ENCODE measurements around the gene GPC6.

GPC6 gene

DNA sequence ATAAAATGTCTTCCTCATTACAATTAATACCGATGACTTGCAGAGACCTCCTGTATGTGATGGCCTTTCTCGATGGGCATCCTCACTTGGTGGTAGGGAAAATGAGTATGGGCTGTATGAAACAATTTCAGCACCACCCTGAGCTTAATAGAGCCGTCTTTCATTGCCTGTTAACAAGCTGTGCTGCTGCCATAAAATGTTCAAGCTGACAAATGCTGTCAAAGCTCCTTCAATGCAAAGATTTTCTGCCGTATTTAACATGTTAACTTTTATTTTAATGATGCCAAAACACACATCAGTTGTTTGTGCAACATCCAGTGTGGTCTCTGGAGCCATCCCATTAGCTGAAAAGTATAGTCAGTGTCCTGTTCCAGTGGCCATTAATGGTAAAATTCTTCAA lies 110.1 kb downstream of the GPC6 start:
- DNase-seq (ENCODE audit: insufficient read length): no peak
- TF ChIP-seq POLR2AphosphoS5 (IDR thresholded peaks at IDR 0.05; ENCODE audit: low read depth, low read length) (no peak), POLR2A (IDR thresholded peaks at IDR 0.05; ENCODE audit: low read depth, low read length) (no peak), TAF1 (IDR thresholded peaks at IDR 0.05; ENCODE audit: borderline replicate concordance, low read depth, low read length) (no peak)
- no peak for FAIRE-seq

DNA sequence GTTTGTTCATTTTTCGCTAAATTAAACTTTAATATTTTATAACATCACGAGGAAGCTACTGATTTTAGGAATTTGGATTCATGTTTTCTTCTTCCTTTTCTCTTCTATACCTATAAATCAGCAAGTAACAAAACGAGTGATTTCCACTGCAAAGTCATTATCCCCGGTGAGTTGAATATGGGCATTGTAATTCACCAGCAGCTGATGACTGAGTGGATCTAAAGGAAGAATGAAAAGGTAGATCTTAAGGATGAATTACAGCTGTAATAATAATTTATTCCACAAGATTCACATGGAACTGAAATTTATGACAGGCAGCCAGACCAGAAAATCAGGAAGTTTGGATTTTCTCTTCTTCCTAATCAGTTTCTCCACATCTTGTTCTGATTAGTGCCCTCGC lies 111.4 kb downstream of the GPC6 start:
- FAIRE-seq: no peak
- TF ChIP-seq TAF1 (IDR thresholded peaks at IDR 0.05; ENCODE audit: borderline replicate concordance, low read depth, low read length) (no peak), POLR2A (IDR thresholded peaks at IDR 0.05; ENCODE audit: low read depth, low read length) (no peak), POLR2AphosphoS5 (IDR thresholded peaks at IDR 0.05; ENCODE audit: low read depth, low read length) (no peak)

DNA sequence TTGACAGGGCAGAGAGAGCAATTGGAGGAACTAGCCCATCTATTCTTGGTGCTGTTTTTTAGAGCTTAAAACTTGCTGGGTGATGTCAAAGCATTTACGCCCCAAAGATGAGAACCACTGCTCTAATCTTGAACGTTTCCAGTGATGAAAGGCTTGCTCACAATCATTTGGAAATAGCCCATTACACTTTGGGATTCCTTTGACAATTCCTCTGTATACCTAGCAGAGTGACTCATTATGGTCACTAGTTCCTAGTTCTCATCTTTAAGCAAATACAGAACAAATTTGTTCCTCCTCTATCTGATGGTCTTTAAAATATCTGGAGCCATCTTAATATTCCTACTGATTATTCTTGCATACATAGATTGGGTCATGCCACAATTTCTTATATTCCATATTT lies 112.3 kb downstream of the GPC6 start:
- no peak for TF ChIP-seq POLR2AphosphoS5 (IDR thresholded peaks at IDR 0.05; ENCODE audit: low read depth, low read length)
- no peak for TF ChIP-seq TAF1 (IDR thresholded peaks at IDR 0.05; ENCODE audit: borderline replicate concordance, low read depth, low read length)
- no peak for TF ChIP-seq POLR2A (IDR thresholded peaks at IDR 0.05; ENCODE audit: low read depth, low read length)
- DNase-seq (ENCODE audit: insufficient read length): no peak
- FAIRE-seq: no peak

More for the DNA sequence above, 111.4 kb downstream of the GPC6 start:
- no peak for DNase-seq (ENCODE audit: insufficient read length)

DNA sequence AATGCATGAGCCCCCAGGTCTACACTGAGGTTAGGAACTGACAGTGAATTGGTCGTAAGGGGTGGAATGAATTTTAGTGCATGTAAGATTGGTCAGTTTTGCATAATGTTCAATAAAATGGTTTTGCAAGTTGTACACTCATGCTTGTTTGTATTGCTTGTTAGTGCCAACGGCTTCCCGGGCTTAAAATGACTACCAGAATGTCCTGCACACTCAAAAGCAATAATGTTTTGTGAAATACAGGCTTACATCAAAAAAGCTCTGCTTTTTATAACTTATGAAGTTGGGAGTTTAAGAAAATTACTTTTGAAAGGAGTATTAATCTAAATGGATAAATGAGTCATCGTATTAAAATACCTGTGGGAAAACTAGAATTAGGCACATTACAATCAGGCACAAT lies 112.9 kb downstream of the GPC6 start:
- DNase-seq (ENCODE audit: insufficient read length) (no peak), FAIRE-seq (no peak)

DNA sequence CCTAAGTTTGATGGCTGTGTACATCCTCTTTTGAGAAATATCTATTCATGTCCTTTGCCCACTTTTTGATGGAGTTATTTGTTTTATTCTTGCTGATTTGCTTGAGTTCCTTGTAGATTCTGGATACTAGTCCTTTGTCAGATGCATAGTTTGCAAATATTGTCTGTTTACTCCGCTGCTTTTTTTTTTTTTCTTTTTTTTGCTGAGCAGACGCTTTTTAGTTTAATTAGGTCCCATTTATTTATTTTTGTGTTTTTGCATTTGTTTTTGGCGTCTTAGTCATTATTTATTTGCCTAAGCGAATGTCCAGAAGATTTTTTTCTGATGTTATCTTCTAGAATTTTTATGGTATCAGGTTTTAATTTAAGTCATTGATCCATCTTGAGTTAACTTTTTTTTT lies 114.9 kb downstream of the GPC6 start:
- FAIRE-seq (no peak), DNase-seq (ENCODE audit: insufficient read length) (no peak)
- no peak for TF ChIP-seq POLR2AphosphoS5 (IDR thresholded peaks at IDR 0.05; ENCODE audit: low read depth, low read length)
- no peak for TF ChIP-seq POLR2A (IDR thresholded peaks at IDR 0.05; ENCODE audit: low read depth, low read length)
- TF ChIP-seq TAF1 (IDR thresholded peaks at IDR 0.05; ENCODE audit: borderline replicate concordance, low read depth, low read length): no peak

More for the DNA sequence above, 112.9 kb downstream of the GPC6 start:
- TF ChIP-seq POLR2A (IDR thresholded peaks at IDR 0.05; ENCODE audit: low read depth, low read length): no peak
- no peak for TF ChIP-seq POLR2AphosphoS5 (IDR thresholded peaks at IDR 0.05; ENCODE audit: low read depth, low read length)
- TF ChIP-seq TAF1 (IDR thresholded peaks at IDR 0.05; ENCODE audit: borderline replicate concordance, low read depth, low read length): no peak

DNA sequence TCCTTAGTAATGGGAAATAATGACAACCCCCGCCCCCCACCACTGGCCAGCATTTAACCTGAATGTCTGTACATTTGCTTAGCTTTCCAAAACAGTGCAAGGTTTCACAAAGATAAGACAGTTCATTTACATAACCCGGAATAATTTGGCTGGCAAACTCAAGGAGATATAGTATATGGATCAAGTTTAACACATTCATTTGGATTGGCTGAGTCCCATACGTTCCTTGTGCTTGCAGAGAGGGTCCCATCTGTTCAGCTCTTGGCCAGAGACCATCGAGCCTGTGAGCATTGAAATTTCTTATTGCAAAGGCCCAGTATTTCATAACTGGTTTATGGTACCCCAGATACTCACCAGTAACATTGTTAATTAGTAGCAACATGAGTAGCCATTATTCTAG lies 116.5 kb downstream of the GPC6 start:
- TF ChIP-seq POLR2A (IDR thresholded peaks at IDR 0.05; ENCODE audit: low read depth, low read length): no peak
- TF ChIP-seq TAF1 (IDR thresholded peaks at IDR 0.05; ENCODE audit: borderline replicate concordance, low read depth, low read length): no peak
- TF ChIP-seq POLR2AphosphoS5 (IDR thresholded peaks at IDR 0.05; ENCODE audit: low read depth, low read length): no peak
- no peak for FAIRE-seq
- no peak for DNase-seq (ENCODE audit: insufficient read length)

DNA sequence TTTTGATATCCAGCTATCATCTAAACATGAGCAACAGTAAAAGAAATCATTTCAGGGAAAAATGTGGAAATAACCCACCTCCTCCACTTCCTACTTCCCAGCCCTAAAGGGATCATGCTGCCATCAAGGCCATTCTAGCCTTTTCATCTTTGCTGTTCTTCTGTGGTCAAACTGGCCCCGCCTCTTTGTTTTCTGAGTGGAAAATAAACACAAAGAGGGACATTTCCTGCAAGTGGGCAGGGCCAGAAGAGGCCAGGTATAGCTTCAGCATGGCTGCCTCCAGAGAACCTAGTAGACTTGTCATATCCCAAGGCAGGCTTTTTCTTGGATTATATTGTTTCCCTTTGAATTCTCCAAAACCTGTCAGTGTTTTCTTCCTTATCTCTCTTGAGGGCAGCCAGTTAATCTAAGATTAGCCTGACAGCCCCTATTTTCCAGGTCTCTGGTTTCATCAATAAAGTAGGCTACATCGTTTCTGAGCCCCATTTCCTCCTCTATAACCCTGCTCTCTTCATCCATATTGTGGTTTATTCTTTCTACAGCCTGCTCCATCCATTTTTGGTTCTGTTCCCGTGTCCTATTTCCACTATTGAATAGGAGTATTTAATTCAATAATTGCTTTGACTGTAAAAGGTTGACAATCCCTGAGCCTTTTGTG lies 117.6 kb downstream of the GPC6 start:
- DNase-seq (ENCODE audit: insufficient read length): no peak
- FAIRE-seq: no peak
- TF ChIP-seq POLR2A (IDR thresholded peaks at IDR 0.05; ENCODE audit: low read depth, low read length) (no peak), TAF1 (IDR thresholded peaks at IDR 0.05; ENCODE audit: borderline replicate concordance, low read depth, low read length) (no peak)

DNA sequence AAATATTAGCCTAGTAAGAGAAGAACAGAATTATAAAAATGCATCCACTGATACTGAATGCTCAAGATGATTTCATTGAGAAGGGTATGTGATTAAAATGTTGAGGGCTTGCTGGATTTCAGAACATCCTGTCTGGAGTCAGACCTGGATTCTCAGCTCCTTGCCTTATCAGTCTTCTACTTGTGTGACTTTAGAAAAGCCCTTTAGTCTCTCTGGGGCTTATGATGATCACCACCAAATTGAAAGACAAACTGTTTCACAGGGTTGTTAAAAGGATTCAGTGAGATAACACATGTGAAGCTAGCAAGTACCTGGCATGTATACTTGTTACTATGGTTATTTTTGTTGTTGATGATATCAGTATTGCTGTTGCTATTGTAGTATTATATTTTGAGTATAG lies 118.4 kb downstream of the GPC6 start:
- TF ChIP-seq POLR2A (IDR thresholded peaks at IDR 0.05; ENCODE audit: low read depth, low read length): no peak
- no peak for TF ChIP-seq POLR2AphosphoS5 (IDR thresholded peaks at IDR 0.05; ENCODE audit: low read depth, low read length)
- no peak for TF ChIP-seq TAF1 (IDR thresholded peaks at IDR 0.05; ENCODE audit: borderline replicate concordance, low read depth, low read length)
- DNase-seq (ENCODE audit: insufficient read length): no peak
- FAIRE-seq: no peak

DNA sequence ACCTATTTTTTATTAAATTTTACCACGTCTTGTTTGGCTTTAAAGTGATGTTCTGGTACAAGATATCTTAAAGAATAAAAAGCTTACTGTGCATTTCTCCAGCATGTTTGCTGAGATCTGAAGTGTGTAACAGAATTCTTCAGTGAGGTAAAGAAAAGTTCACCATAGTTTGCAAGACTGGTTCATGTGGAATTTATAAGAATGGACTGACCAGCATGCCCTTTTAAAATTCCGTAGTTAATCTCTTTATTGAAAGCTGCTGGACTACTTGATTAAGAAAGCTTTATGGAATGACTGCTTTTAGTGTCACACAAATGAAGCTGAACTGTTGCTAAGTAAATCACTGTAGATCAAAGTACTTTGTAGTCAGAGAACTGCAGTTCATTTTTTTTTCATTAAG lies 119.2 kb downstream of the GPC6 start:
- no peak for FAIRE-seq

DNA sequence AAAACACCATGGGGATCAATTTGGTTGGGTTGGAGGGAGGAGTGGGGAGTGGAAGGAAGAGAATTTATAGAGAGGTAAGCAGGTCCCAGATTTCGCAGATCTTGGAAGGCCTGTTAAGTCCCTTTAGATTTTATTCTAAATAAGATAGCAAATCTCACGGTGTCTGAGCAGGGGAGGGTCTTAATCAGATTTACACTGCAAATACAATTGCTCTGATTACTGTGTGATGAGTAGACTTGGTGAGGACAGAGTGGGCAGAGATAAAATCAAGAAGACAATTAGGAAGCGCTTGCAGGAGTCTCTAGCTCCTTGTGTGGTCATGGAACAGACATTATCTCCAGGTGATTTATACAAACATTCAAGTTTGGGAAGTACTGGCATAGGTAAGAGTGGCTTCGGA lies 126.0 kb downstream of the GPC6 start:
- no peak for DNase-seq (ENCODE audit: insufficient read length)
- FAIRE-seq: no peak
- TF ChIP-seq POLR2A (IDR thresholded peaks at IDR 0.05; ENCODE audit: low read depth, low read length): no peak
- TF ChIP-seq POLR2AphosphoS5 (IDR thresholded peaks at IDR 0.05; ENCODE audit: low read depth, low read length): no peak
- TF ChIP-seq TAF1 (IDR thresholded peaks at IDR 0.05; ENCODE audit: borderline replicate concordance, low read depth, low read length): no peak

More for the DNA sequence above, 119.2 kb downstream of the GPC6 start:
- TF ChIP-seq TAF1 (IDR thresholded peaks at IDR 0.05; ENCODE audit: borderline replicate concordance, low read depth, low read length) (no peak), POLR2AphosphoS5 (IDR thresholded peaks at IDR 0.05; ENCODE audit: low read depth, low read length) (no peak), POLR2A (IDR thresholded peaks at IDR 0.05; ENCODE audit: low read depth, low read length) (no peak)
- no peak for DNase-seq (ENCODE audit: insufficient read length)

DNA sequence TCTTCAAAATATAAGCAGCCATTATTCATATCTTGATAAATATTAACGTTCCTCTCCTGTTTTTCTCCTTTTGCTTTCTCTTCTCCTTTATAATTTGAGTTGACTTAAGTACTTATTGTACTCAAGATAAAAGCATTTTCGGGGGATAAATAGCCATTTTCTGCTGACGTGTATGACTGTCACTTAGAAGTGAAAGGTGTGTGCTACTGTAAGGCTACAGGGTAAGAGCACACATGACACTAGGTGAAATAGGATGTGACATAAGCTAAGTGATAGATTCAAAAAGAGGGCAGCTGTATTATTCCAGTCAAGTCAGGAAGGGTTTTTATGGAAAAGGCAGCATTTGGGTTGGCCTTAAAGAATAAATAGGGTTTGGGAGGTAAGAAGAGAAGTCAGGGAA lies 128.5 kb downstream of the GPC6 start:
- FAIRE-seq (no peak), DNase-seq (ENCODE audit: insufficient read length) (no peak)
- TF ChIP-seq POLR2AphosphoS5 (IDR thresholded peaks at IDR 0.05; ENCODE audit: low read depth, low read length) (no peak), TAF1 (IDR thresholded peaks at IDR 0.05; ENCODE audit: borderline replicate concordance, low read depth, low read length) (no peak), POLR2A (IDR thresholded peaks at IDR 0.05; ENCODE audit: low read depth, low read length) (no peak)

DNA sequence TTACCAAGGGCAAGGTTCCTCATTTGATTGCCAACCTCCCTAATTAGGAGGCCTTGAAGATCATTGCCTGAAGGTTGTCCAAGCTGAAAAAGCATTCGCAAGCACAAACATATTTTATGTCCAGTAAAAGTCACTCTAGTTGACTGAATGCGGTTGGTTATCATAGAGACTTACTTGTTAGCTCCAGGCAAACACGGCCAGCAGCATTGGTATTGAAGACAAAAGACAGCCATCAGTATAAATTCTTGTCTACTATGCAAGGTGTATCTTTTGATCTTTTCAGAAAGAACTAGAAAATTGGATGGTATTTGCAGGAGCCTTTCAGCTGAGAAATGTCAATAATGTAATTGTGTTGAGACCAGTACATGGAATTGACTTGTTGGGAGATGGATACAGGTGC lies 129.9 kb downstream of the GPC6 start:
- DNase-seq (ENCODE audit: insufficient read length): no peak
- no peak for FAIRE-seq
- no peak for TF ChIP-seq POLR2A (IDR thresholded peaks at IDR 0.05; ENCODE audit: low read depth, low read length)
- no peak for TF ChIP-seq POLR2AphosphoS5 (IDR thresholded peaks at IDR 0.05; ENCODE audit: low read depth, low read length)
- TF ChIP-seq TAF1 (IDR thresholded peaks at IDR 0.05; ENCODE audit: borderline replicate concordance, low read depth, low read length): no peak
